ENCODE results near the gene DSTYK.

Gene DSTYK

GRCh38 chr1:205142102-205142469, 69.4 kb downstream of the DSTYK start:
- H3K4me3 ChIP-seq (ENCODE audit: low read depth, low read length) = no peak overlapping the region
- peaks cover 0 to 4% of the 10 kb centered on the region in 2 experiments; a peak in 1 of 3 replicates for H3K36me3 ChIP-seq (ENCODE audit: control insufficient read depth in 2 of 2, insufficient read depth in 1 of 2, low read length in 2 of 2)
- POLR2A ChIA-PET = interaction anchor here (1.0 to 1.7 kb wide), 2 partner anchors 19 to 20 kb away, joined by 3 to 6 read pairs; partner anchors contain the start of gene RBBP5
- CTCF ChIA-PET = interaction anchor here (0.7 to 2.9 kb wide), 24 partner anchors 9 to 268 kb away, joined by 3 to 29 read pairs (median 6); partner anchors contain the start of genes RBBP5 and TMCC2
- TF ChIP-seq ZNF404 (tag by site-specific recombination; IDR thresholded peaks at IDR 0.05) = no peak
- TF ChIP-seq PRDM10 (tag by site-specific recombination; IDR thresholded peaks at IDR 0.05) = peak; percentile 84
- 0 out of 2 replicates have a peak, but pooled peaks have one; percentile 19 for TF ChIP-seq ZBTB17 (tag by site-specific recombination; IDR thresholded peaks at IDR 0.05)
- TF ChIP-seq ZNF202 (tag by site-specific recombination; IDR thresholded peaks at IDR 0.05; ENCODE audit: borderline replicate concordance) = no peak
- H3K4me1 ChIP-seq (ENCODE audit: control insufficient read depth, insufficient read depth, low read length) = no peaks in the 10 kb centered on the region
- no peaks in the 10 kb centered on the region for H3K9me3 ChIP-seq (ENCODE audit: control insufficient read depth, insufficient read depth, low read depth, low read length)
- no peak overlapping the region for H3K27ac ChIP-seq (ENCODE audit: extremely low read depth, low read depth, low read length)

GRCh38 chr1:205141236-205142101, 70.0 kb downstream of the DSTYK start:
- no peak overlapping the region for H3K27ac ChIP-seq (ENCODE audit: extremely low read depth, low read depth, low read length)
- ChIA-PET POLR2A (interaction anchor here (1.0 to 1.7 kb wide), 2 partner anchors 19 to 20 kb away, joined by 3 to 6 read pairs; partner anchors contain the start of gene RBBP5), CTCF (interaction anchor here (0.6 to 2.9 kb wide), 42 partner anchors 8 to 329 kb away, joined by 3 to 29 read pairs (median 5); partner anchors contain the start of genes RBBP5 and TMCC2)
- H3K36me3 ChIP-seq (ENCODE audit: control insufficient read depth in 2 of 2, insufficient read depth in 1 of 2, low read length in 2 of 2) = no peaks in the 10 kb centered on the region; a peak in 1 of 3 replicates
- no peaks in the 10 kb centered on the region for H3K9me3 ChIP-seq (ENCODE audit: control insufficient read depth, insufficient read depth, low read depth, low read length)
- no peak overlapping the region for H3K4me3 ChIP-seq (ENCODE audit: low read depth, low read length)
- no peaks in the 10 kb centered on the region for H3K4me1 ChIP-seq (ENCODE audit: control insufficient read depth, insufficient read depth, low read length)
- no peak for TF ChIP-seq ZNF670 (tag by site-specific recombination; IDR thresholded peaks at IDR 0.05; ENCODE audit: low read depth)
- no peak for TF ChIP-seq ZNF184 (tag by site-specific recombination; IDR thresholded peaks at IDR 0.05)
- no peak for TF ChIP-seq ZBTB44 (tag by site-specific recombination; IDR thresholded peaks at IDR 0.05)
- TF ChIP-seq ZNF623 (tag by site-specific recombination; IDR thresholded peaks at IDR 0.05) = no peak
- no peak for TF ChIP-seq ZNF404 (tag by site-specific recombination; IDR thresholded peaks at IDR 0.05)
- peak; percentile 67 for TF ChIP-seq CTCF (tag by site-specific recombination; IDR thresholded peaks at IDR 0.05)
- no peak for TF ChIP-seq HOXA7 (CRISPR knock-in tag; IDR thresholded peaks at IDR 0.05; ENCODE audit: borderline replicate concordance)
- TF ChIP-seq ATF2 (tag by site-specific recombination; IDR thresholded peaks at IDR 0.05; ENCODE audit: low read depth) = no peak
- no peak for TF ChIP-seq HOXC10 (CRISPR knock-in tag; IDR thresholded peaks at IDR 0.05)
- TF ChIP-seq REST (tag by site-specific recombination; IDR thresholded peaks at IDR 0.05) = no peak
- peak; percentile 53; the same call in 1 of the 2 replicates for TF ChIP-seq ZNF362 (tag by site-specific recombination; IDR thresholded peaks at IDR 0.05)
- TF ChIP-seq ZNF274 (IDR thresholded peaks at IDR 0.05; ENCODE audit: low read length) = no peak
- no peak for TF ChIP-seq ZNF274 (tag by site-specific recombination; IDR thresholded peaks at IDR 0.05; ENCODE audit: borderline replicate concordance)
- no peak for TF ChIP-seq SP7 (tag by site-specific recombination; IDR thresholded peaks at IDR 0.05)

All from HEK293 (cell line).